IMR-90 (cell line): ENCODE results near the gene TACC2. TPM values are rescaled to one million over a fixed set of nuclear protein-coding genes. Genes with fewer than 3 reads are reported as not detected.

Experiments used
- ATAC-seq: fragments of 200-7000 bp; cut with Tn5 transposase; 2 replicates; pipeline ENCODE4 v1.9.1; 2020; ENCODE audit warnings: low read depth, mild to moderate bottlenecking, moderate library complexity
- BruUV-seq: library from RNA; stranded (reverse); fragments of 400-500 nt; replicated peaks from 2 replicates; lab custom pipeline; 2021; lab: Mats Ljungman, UMichigan
- CTCF ChIA-PET: fragments of 300-600 bp; formaldehyde crosslinking; extraction: SDS; loops from one replicate; lab custom pipeline; 2021; ENCODE audit warnings: antibody characterized with exemption; lab: Yijun Ruan, JAX
- POLR2A ChIA-PET: fragments of 300-600 bp; sonication (Branson Sonifier 250); formaldehyde crosslinking; loops from one replicate; lab custom pipeline; 2022; ENCODE audit warnings: antibody characterized with exemption; ENCODE audit not compliant: unreplicated experiment; lab: Charles Lee
- DNase-seq: peaks from one replicate; pipeline ENCODE4 v3.0.0; 2013
- H2AFZ ChIP-seq: replicated peaks from 2 replicates; pipeline ENCODE3; 2013; ENCODE audit warnings: low read length, mild to moderate bottlenecking; ENCODE audit not compliant: poor library complexity
- H2AK5ac ChIP-seq: 2 replicates; pipeline ENCODE4 v1.6.1; 2013; ENCODE audit warnings: low read depth, low read length, inconsistent platforms
- H2AK9ac ChIP-seq: replicated peaks from 2 replicates; pipeline ENCODE3; 2013; ENCODE audit warnings: mild to moderate bottlenecking, low read depth, low read length, moderate library complexity; ENCODE audit not compliant: poor library complexity
- H2BK120ac ChIP-seq: 2 replicates; pipeline ENCODE4 v1.6.1; 2013; ENCODE audit warnings: low read depth, low read length, inconsistent platforms
- H2BK15ac ChIP-seq: 3 replicates; pipeline ENCODE4 v1.6.1; 2013; ENCODE audit warnings: low read depth, low read length, inconsistent platforms
- H2BK20ac ChIP-seq: 2 replicates; pipeline ENCODE4 v1.6.1; 2013; ENCODE audit warnings: low read depth, mild to moderate bottlenecking, inconsistent platforms, low read length, moderate library complexity
- H2BK5ac ChIP-seq: 2 replicates; pipeline ENCODE4 v1.6.1; 2013; ENCODE audit warnings: mild to moderate bottlenecking, low read depth, low read length, inconsistent platforms; ENCODE audit not compliant: poor library complexity, severe bottlenecking
- H3K14ac ChIP-seq: replicated peaks from 2 replicates; pipeline ENCODE4 v1.6.1; 2013; ENCODE audit warnings: low read depth, low read length, inconsistent platforms
- H3K18ac ChIP-seq: 2 replicates; pipeline ENCODE4 v1.6.1; 2013; ENCODE audit warnings: low read depth, low read length, control low read depth
- H3K23ac ChIP-seq: 2 replicates; pipeline ENCODE4 v1.6.1; 2013; ENCODE audit warnings: low read depth, low read length, inconsistent platforms
- H3K27ac ChIP-seq: 2 replicates; pipeline ENCODE4 v1.5.1; 2013; ENCODE audit warnings: mild to moderate bottlenecking, control low read depth, low read length; ENCODE audit not compliant: insufficient read depth
- H3K27me3 ChIP-seq: 2 replicates; pipeline ENCODE4 v1.6.1; 2013; ENCODE audit warnings: low read length; ENCODE audit not compliant: control insufficient read depth, insufficient read depth
- H3K36me3 ChIP-seq: 2 replicates; pipeline ENCODE4 v1.6.1; 2013; ENCODE audit warnings: low read length, mixed read lengths; ENCODE audit not compliant: control insufficient read depth, insufficient read depth
- H3K4ac ChIP-seq: 2 replicates; pipeline ENCODE4 v1.6.1; 2013; ENCODE audit warnings: low read depth, low read length, inconsistent platforms
- H3K4me1 ChIP-seq: 2 replicates; pipeline ENCODE4 v1.6.1; 2013; ENCODE audit warnings: low read length, mixed read lengths; ENCODE audit not compliant: control insufficient read depth, insufficient read depth
- H3K4me2 ChIP-seq: 2 replicates; pipeline ENCODE4 v1.6.1; 2013; ENCODE audit warnings: low read depth, mild to moderate bottlenecking, control low read depth, low read length, moderate library complexity
- H3K4me3 ChIP-seq: 2 replicates; pipeline ENCODE4 v1.5.1; 2013; ENCODE audit warnings: low read depth, mild to moderate bottlenecking, control low read depth, low read length, moderate library complexity; ENCODE audit not compliant: insufficient read depth
- H3K56ac ChIP-seq: 2 replicates; pipeline ENCODE4 v1.6.1; 2013; ENCODE audit warnings: low read length, inconsistent platforms; ENCODE audit not compliant: insufficient read depth; ENCODE audit errors: extremely low read depth
- H3K79me1 ChIP-seq, 2 experiments: 2 replicates each; pipeline ENCODE4 v1.6.1; 2013; ENCODE audit warnings: low read length in 2 of 2, inconsistent platforms in 1 of 2, low read depth in 1 of 2
- H3K9ac ChIP-seq: 2 replicates; pipeline ENCODE4 v1.6.1; 2013; ENCODE audit warnings: low read depth, low read length, control low read depth
- H3K9me1 ChIP-seq: 2 replicates; pipeline ENCODE4 v1.6.1; 2013; ENCODE audit warnings: low read length, inconsistent platforms; ENCODE audit not compliant: insufficient read depth
- H3K9me3 ChIP-seq: 2 replicates; pipeline ENCODE4 v1.6.1; 2013; ENCODE audit warnings: low read length; ENCODE audit not compliant: control insufficient read depth, insufficient read depth
- H4K20me1 ChIP-seq: 2 replicates; pipeline ENCODE4 v1.6.1; 2013; ENCODE audit warnings: low read length, inconsistent platforms; ENCODE audit not compliant: insufficient read depth
- H4K5ac ChIP-seq: 2 replicates; pipeline ENCODE4 v1.6.1; 2013; ENCODE audit warnings: mild to moderate bottlenecking, low read depth, low read length, control low read depth
- H4K8ac ChIP-seq, 2 experiments: 2 replicates each; pipeline ENCODE4 v1.6.1; 2013; ENCODE audit warnings: low read depth in 2 of 2, low read length in 2 of 2, control low read depth in 1 of 2, inconsistent platforms in 1 of 2
- H4K91ac ChIP-seq: 2 replicates; pipeline ENCODE4 v1.6.1; 2013; ENCODE audit warnings: low read depth, low read length, inconsistent platforms; ENCODE audit not compliant: insufficient read depth
- BHLHE40 ChIP-seq: fragments of 150-350 bp; IDR thresholded peaks from 2 replicates; pipeline ENCODE4 v1.6.1; 2016; ENCODE audit warnings: mild to moderate bottlenecking, low read depth, low read length
- WGBS, 2 experiments: methylation state at CpG; one replicate each; pipeline versions ENCODE4 v1.1.5 to v1.1.7; 2013; ENCODE audit warnings: missing lambda C conversion rate in 2 of 2; ENCODE audit not compliant: insufficient read length in 1 of 2; ENCODE audit errors: extremely low coverage in 2 of 2; 5-methylcytosine and 5-hydroxymethylcytosine counted together
- dilution Hi-C: fragments of 300-500 bp; cut with HindIII; formaldehyde crosslinking; loops from one replicate; pipeline ENCODE4 v1.14.3; 2018; ENCODE audit warnings: low sequenced_read_pairs; ENCODE audit not compliant: unreplicated experiment
- in situ Hi-C: fragments of 300-500 bp; cut with MboI; formaldehyde crosslinking; loops from 3 replicates; pipeline ENCODE4 v1.14.3; 2019; ENCODE audit warnings: low sequenced_read_pairs, inconsistent platforms, mixed read lengths
- intact Hi-C: fragments of 100-400 bp; cut with micrococcal nuclease; formaldehyde crosslinking; loops from 2 replicates; pipeline ENCODE4 v1.10.0; 2022
- polyA plus RNA-seq, 3 experiments: library from polyadenylated mRNA; depleted of rRNA; stranded (reverse); fragments of >200 nt; gene quantifications; 2 replicates each; pipeline ENCODE4 v1.2.3, GENCODE V29; 2012; ENCODE audit warnings: low replicate concordance in 1 of 3
- total RNA-seq: library from RNA; depleted of rRNA; stranded (reverse); fragments of >200 nt; gene quantifications from 2 replicates; pipeline ENCODE4 v1.2.3, GENCODE V29; 2012

The TACC2 gene
- total and polyA plus RNA-seq, 2 of the 4 experiments (the other 2 are of a cell fraction): 2.9 to 15.4 TPM

DNA sequence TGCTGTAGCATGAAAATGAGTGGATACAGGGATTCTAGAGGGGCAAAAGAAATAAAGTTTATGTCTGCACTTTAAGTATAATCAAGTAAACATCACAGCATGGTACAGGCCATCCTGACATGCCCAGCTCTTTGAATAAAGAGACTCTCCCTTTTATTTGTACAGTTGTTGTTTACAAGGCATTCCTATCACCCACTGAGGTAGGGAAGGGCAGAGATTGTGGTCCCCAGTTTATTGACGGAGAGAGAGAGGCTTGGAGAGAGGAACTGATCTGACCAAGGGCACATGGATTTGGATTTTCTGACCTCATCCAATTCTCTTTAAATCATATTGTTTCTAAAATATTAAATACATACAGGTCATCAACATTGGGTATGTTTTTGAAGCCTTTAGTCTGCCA, 53.9 kb downstream of the TACC2 start:
- intact Hi-C loops (no loop called here), in situ Hi-C loops (no loop called here), dilution Hi-C loops (no loop called here)
- H3K27me3 ChIP-seq: peaks cover 19% of the 10 kb centered on the region
- no TSS peak for BruUV-seq
- H3K79me1 ChIP-seq: no peaks in the 10 kb centered on the region
- no peak overlapping the region for H3K9ac ChIP-seq
- peaks cover 4% of the 10 kb centered on the region; the same call in 1 of the 2 replicates for H3K4me1 ChIP-seq
- H4K5ac ChIP-seq: no peak overlapping the region
- H3K14ac ChIP-seq: no peak overlapping the region
- WGBS, 2 experiments: no CpG with 5 or more reads among the region's 1 CpG
- 0 out of 2 replicates have a peak, but pooled peaks cover 4% of the 10 kb centered on the region for H3K9me1 ChIP-seq
- H3K9me3 ChIP-seq: no peaks in the 10 kb centered on the region
- H3K4me3 ChIP-seq: no peak overlapping the region
- no peak overlapping the region for H3K27ac ChIP-seq
- H4K91ac ChIP-seq: no peak overlapping the region
- no peak overlapping the region for H4K8ac ChIP-seq
- CTCF ChIA-PET: no interaction called here
- H2BK120ac ChIP-seq: no peak overlapping the region
- H2BK20ac ChIP-seq: no peak overlapping the region
- H3K36me3 ChIP-seq: no peaks in the 10 kb centered on the region
- POLR2A ChIA-PET: no interaction called here
- ATAC-seq: no peak
- no peak overlapping the region for H3K56ac ChIP-seq
- no peak overlapping the region for H3K4ac ChIP-seq
- H3K18ac ChIP-seq: no peak overlapping the region
- TF ChIP-seq BHLHE40: no peak
- H4K20me1 ChIP-seq: no peaks in the 10 kb centered on the region
- H3K4me2 ChIP-seq: no peak overlapping the region
- H2BK5ac ChIP-seq: no peak overlapping the region
- H2BK15ac ChIP-seq: no peak overlapping the region
- no peak for DNase-seq
- H2AFZ ChIP-seq: no peak overlapping the region
- no peak overlapping the region for H3K23ac ChIP-seq
- no peak overlapping the region for H2AK9ac ChIP-seq
- no peak overlapping the region for H2AK5ac ChIP-seq
